H1 (cell line): ENCODE results near the gene STK31.

ENCODE experiments used
- CREB1 ChIP-seq: IDR thresholded peaks from 2 replicates; pipeline ENCODE4 v1.6.1; 2012; ENCODE audit warnings: inconsistent platforms
- EZH2 ChIP-seq: fragments of 200-600 bp; sonication (generic); IDR thresholded peaks from 2 replicates; pipeline ENCODE4 v1.7.1; 2012; ENCODE audit warnings: low read depth, mild to moderate bottlenecking, moderate library complexity, low read length, inconsistent platforms; ENCODE audit not compliant: severe bottlenecking
- JUND ChIP-seq: IDR thresholded peaks from 2 replicates; pipeline ENCODE4 v1.6.1; 2011; ENCODE audit warnings: mild to moderate bottlenecking, improper control_type of control experiment, low read length
- NRF1 ChIP-seq: IDR thresholded peaks from 2 replicates; pipeline ENCODE4 v1.6.1; 2011; ENCODE audit warnings: mild to moderate bottlenecking, low read depth, low read length, improper control_type of control experiment
- PHF8 ChIP-seq: fragments of 200-600 bp; sonication (generic); conservative IDR thresholded peaks from 2 replicates; pipeline ENCODE4 v1.7.1; 2012; ENCODE audit warnings: low read depth, mild to moderate bottlenecking, inconsistent platforms, low read length, moderate library complexity
- POLR2A ChIP-seq, 2 experiments: IDR thresholded peaks; 1 replicate in 1 of 2; 2 replicates in 1 of 2; pipeline ENCODE4 v1.6.1; 2011; ENCODE audit warnings: low read depth in 2 of 2, low read length in 2 of 2, mild to moderate bottlenecking in 2 of 2; ENCODE audit errors: control extremely low read depth in 1 of 2
- POLR2AphosphoS5 ChIP-seq: IDR thresholded peaks from 2 replicates; pipeline ENCODE4 v1.6.1; 2011; ENCODE audit warnings: low read depth, low read length
- RAD21 ChIP-seq, 2 experiments: IDR thresholded peaks in 1 of 2; conservative IDR thresholded peaks in 1 of 2; 2 replicates each; pipeline ENCODE4 v1.6.1; 2011; ENCODE audit warnings: low read depth in 2 of 2, low read length in 2 of 2, improper control_type of control experiment in 1 of 2, inconsistent platforms in 1 of 2, mild to moderate bottlenecking in 1 of 2, moderate library complexity in 1 of 2
- RFX5 ChIP-seq: IDR thresholded peaks from 2 replicates; pipeline ENCODE4 v1.6.1; 2011; ENCODE audit warnings: low read depth, low read length, improper control_type of control experiment, borderline replicate concordance
- RNF2 ChIP-seq: fragments of 200-900, 300-1000 bp; sonication (generic); IDR thresholded peaks from 2 replicates; pipeline ENCODE4 v1.7.1; 2016; ENCODE audit warnings: borderline replicate concordance, low read depth, mild to moderate bottlenecking, antibody characterized with exemption, low read length; ENCODE audit not compliant: poor library complexity, severe bottlenecking; ENCODE audit errors: missing control alignments
- SIN3A ChIP-seq, 2 experiments: IDR thresholded peaks in 1 of 2; conservative IDR thresholded peaks in 1 of 2; 2 replicates each; pipeline ENCODE4 v1.6.1; 2011 to 2012; ENCODE audit warnings: low read length in 2 of 2, improper control_type of control experiment in 1 of 2, low read depth in 1 of 2, mild to moderate bottlenecking in 1 of 2
- YY1 ChIP-seq: IDR thresholded peaks from 2 replicates; pipeline ENCODE4 v1.6.1; 2011; ENCODE audit warnings: low read depth, mild to moderate bottlenecking, low read length
- TF ChIP-seq, protein P1 (sequence below), 3 experiments: IDR thresholded peaks; 1 replicate in 2 of 3; 2 replicates in 1 of 3; pipeline versions ENCODE4 v1.5.1 to v1.6.1; 2011; ENCODE audit warnings: low read length in 3 of 3, mild to moderate bottlenecking in 3 of 3, inconsistent platforms in 2 of 3, low read depth in 1 of 3, moderate library complexity in 1 of 3; ENCODE audit not compliant: insufficient read depth in 1 of 3; ENCODE audit errors: control extremely low read depth in 1 of 3
- TF ChIP-seq, protein P2 (sequence below): IDR thresholded peaks from 2 replicates; pipeline ENCODE4 v1.6.1; 2012; ENCODE audit warnings: low read length, inconsistent platforms

DNA sequence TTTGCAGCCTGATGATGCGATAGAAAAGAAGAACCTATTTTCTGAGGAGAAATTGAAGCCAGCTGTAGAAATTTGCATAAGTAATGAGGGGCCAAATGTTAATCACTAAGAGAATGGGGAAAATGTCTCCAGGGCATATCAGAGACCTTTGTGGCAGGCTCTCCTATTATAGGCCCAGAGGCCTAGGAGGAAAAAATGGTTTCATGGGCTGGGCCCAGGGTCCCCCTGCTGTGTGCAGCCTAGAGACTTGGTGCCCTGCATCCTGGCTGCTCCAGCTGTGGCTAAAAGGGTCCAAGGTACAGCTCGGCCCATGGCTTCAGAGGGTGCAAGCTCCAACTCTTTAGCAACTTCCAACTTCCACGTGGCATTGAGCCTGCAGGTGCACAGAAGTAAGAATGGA is 123.4 kb downstream of the STK31 start:
- TF ChIP-seq, protein P1, sequence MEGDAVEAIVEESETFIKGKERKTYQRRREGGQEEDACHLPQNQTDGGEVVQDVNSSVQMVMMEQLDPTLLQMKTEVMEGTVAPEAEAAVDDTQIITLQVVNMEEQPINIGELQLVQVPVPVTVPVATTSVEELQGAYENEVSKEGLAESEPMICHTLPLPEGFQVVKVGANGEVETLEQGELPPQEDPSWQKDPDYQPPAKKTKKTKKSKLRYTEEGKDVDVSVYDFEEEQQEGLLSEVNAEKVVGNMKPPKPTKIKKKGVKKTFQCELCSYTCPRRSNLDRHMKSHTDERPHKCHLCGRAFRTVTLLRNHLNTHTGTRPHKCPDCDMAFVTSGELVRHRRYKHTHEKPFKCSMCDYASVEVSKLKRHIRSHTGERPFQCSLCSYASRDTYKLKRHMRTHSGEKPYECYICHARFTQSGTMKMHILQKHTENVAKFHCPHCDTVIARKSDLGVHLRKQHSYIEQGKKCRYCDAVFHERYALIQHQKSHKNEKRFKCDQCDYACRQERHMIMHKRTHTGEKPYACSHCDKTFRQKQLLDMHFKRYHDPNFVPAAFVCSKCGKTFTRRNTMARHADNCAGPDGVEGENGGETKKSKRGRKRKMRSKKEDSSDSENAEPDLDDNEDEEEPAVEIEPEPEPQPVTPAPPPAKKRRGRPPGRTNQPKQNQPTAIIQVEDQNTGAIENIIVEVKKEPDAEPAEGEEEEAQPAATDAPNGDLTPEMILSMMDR (IDR thresholded peaks at IDR 0.05; ENCODE audit: control extremely low read depth in 1 of 3, insufficient read depth in 1 of 3, low read depth in 1 of 3, low read length in 3 of 3), result no peak
- no peak for TF ChIP-seq RFX5
- no peak for TF ChIP-seq NRF1
- TF ChIP-seq PHF8, result no peak
- TF ChIP-seq RAD21 (IDR thresholded peaks at IDR 0.05 in 1 of 2, conservative IDR thresholded peaks at IDR 0.05 in 1 of 2; ENCODE audit: low read depth in 2 of 2, low read length in 2 of 2), result no peak
- TF ChIP-seq, protein P2, sequence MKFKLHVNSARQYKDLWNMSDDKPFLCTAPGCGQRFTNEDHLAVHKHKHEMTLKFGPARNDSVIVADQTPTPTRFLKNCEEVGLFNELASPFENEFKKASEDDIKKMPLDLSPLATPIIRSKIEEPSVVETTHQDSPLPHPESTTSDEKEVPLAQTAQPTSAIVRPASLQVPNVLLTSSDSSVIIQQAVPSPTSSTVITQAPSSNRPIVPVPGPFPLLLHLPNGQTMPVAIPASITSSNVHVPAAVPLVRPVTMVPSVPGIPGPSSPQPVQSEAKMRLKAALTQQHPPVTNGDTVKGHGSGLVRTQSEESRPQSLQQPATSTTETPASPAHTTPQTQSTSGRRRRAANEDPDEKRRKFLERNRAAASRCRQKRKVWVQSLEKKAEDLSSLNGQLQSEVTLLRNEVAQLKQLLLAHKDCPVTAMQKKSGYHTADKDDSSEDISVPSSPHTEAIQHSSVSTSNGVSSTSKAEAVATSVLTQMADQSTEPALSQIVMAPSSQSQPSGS, result no peak
- no peak for TF ChIP-seq EZH2
- no peak for TF ChIP-seq YY1
- no peak for TF ChIP-seq JUND
- no peak for TF ChIP-seq RNF2
- TF ChIP-seq SIN3A (conservative IDR thresholded peaks at IDR 0.05 in 1 of 2, IDR thresholded peaks at IDR 0.05 in 1 of 2; ENCODE audit: low read depth in 1 of 2, low read length in 2 of 2), result no peak
- no peak for TF ChIP-seq POLR2A (IDR thresholded peaks at IDR 0.05; ENCODE audit: control extremely low read depth in 1 of 2, low read depth in 2 of 2, low read length in 2 of 2)
- no peak for TF ChIP-seq CREB1
- TF ChIP-seq POLR2AphosphoS5, result no peak
